NCI-H82 treated with DMSO at 0.1 percent for 48 hours (cell line): ENCODE results near the gene COX6B2.
A peak's percentile ranks its signal among the peaks of the same experiment; 100 is the strongest.

ENCODE experiments used
- DNase-seq: peaks from one replicate; lab custom pipeline; 2025; ENCODE audit not compliant: unreplicated experiment; lab: John Stamatoyannopoulos, UW

Gene COX6B2

DNA sequence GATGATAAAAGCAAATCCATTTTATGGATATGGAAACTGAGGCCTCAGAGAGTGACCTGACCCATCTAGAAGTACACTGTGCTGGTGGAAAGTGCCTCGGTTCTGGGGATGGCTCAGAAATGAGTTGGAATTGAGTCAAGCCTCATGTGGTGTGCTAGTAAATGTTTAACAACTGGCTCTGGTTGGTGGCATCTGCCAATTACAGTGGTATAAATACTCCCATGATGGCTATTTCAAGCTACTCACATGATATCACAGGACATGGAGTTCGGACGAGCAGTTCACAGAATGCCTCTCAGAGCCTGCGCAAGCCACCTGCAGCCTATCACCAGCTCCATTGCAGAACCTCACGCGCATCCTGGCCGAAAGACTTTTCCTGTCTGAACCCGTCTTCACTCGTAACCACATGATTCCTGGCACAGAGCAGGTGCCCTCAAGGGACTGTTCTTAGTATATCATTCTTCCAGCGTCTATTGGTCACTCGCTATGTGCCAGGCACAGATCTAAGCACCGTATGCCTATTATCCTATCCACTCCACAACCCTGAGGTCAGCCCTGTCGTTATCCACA lies 38.5 kb downstream of the COX6B2 start:
- DNase-seq, result no peak

DNA sequence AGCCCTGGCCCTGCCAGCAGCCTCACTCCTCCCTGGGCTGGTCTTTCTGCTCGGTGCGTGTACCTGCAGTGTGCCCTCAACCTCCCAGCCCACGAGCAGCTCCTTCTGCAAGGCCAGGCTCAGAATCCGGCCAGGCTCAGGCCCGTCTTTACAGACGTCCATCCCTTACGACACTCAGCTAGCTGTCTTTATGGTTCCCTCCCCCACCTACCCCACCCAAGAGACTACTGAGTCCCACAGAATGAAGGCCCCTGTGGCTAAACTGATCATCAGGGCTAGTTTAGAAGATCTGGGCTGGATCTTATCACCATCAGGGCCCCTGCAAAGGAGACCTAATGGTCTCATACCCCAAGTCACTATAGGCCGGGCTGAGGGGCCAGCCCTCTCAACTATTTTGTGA lies 40.1 kb downstream of the COX6B2 start:
- no peak for DNase-seq

DNA sequence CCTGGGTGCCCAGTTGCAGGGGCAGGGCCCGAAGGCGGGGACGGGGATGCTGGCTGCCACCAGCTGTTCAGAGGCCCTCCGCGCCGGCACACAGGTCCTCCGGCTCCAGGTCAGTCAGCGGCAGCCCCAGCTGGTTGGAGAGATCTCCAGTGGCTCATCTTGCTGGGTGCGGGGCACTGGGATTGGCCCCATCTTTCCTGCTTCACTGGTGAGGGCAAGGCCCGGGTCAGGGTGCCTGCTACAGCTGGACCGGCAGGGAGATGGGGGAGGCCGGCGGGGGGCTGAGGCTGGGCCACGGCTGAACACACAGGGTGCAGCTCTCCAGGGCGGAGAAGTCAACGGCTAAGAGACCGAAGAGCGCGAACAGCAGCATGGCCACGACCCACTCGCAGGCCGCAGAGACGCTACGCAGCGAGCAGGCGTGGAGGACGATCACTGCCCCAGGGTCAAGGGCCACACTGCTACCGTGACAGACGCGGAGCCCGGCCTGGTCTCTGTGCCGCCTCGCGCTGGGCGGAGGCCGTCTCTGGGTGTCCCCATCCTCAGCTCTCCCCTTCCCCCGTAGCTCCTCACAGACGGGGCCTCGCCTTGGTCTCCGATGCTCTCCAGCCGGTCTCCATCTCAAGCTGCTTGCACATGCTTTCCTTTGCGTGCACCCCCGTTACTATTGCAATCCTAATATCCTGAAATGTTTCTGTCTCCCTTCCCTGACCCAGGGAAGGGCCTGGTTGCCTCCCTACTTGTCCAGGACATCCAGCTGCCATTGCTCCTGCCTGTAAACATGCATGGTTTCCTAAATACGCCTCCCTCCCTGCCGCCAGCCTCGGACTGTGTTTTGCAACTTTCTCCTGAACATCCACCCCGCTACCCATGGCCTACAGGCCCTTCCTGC lies 41.7 kb downstream of the COX6B2 start:
- no peak for DNase-seq

DNA sequence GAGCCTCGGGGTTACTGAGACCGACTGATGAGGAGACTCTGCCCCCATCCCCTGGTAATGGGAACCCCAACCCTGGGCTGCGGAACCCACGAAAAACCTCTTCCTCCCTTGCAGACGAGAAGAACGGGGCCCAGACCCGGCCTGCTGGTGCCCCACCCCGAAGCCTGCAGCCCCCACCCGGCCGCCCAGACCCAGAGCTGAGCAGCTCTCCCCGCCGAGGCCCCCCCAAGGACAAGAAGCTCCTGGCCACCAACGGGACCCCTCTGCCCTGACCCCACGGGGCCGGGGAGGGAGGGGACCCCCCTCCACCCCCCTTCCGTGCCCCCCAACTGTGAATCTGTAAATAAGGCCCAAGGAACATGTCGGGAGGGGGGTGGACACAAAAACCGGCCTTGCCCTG lies 42.7 kb downstream of the COX6B2 start:
- DNase-seq, result no peak

DNA sequence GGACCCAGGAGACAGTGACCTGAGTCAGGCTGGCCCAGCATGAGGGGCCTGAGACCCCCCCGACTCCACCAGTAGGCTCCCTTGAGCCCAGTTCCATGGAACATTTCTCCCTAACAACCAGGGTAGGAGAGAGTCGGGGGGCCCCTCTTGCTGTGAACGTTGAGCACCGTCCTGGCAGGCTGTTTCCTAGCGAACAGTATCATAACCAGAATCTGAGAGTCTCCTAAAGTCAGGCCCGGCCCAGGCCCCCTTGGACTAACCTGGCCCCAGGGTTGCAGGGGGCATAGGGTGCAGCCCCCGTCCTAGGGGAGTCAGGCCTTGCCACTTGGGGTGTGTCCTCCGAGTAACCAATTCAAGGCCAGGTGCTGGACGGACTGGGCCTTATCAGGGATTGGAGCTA lies 43.1 kb downstream of the COX6B2 start:
- no peak for DNase-seq

DNA sequence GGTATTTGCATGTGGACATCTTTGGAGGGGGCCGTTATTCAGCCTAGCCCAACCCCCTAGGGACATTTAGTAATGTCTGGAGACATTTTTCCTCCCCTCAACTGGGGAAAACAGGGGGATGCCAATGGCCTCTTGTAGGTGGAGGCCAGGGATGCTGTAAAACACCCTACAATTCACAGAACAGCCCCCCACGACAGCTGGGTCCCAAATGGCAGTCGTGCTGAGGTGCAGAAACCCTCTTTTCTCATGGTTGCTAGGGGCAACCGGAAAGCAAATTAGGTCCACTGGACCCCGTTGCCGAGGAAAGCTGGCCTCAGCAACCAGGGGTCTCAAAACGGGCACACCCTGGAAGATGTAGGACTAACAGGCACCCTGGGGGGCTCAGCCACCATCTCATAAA lies 44.0 kb downstream of the COX6B2 start:
- no peak for DNase-seq

DNA sequence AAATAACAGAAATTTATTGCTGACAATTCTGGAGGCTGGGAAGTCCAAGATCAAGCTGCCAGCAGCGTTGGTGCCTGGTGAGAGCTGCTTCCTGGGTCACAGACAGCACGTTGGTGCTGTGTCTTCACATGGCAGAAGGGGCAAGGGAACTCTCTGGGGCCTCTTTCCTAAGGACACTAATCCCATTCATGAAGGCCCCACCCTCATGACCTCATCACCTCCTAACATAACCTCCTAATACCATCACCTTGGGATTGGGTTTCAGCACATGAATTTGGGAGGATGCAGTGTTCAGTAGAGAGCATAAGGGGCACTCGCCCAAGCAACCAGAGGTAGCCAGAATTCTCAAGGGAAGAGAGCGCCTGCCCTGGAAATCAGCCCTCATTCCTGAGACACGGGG lies 45.1 kb downstream of the COX6B2 start:
- peak; percentile 9 for DNase-seq

DNA sequence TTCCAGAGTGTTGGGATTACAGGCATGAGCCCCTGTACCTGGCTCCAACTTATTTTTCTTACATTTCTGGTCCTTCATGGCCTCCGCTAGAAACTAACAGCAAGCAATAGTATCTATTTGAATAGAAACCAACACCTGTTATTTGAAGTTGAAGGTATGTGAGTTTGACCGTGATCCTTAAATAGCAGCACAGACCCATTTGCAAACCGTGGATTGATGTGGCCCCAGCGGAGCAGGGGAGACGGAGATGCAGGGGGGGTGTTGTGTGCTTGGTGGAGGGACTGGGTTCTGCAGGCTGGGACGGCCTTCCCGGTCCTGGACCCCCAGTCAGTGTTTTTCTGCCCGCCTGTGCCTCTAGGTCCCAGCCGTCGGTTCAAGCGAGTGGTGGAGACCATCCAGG lies 46.2 kb downstream of the COX6B2 start:
- no peak for DNase-seq

DNA sequence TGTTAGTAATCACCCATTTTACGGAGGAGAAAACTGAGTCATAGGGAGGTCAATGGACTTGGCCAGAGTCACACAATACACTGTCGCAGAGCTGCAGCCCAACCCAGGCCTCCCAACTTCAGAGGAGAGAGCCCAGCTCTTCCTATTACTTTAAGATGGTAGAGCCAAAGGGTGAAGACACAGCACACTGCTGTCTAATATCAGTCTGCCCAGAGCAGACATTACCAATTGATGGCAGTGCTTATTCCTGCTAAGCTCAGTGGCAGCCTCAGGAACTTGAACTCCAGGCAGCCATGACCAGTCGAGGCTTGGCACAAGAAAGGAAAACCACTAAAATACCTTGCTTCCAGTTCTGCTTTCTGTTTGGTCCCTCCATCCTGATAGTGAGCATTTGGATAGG lies 47.8 kb downstream of the COX6B2 start:
- no peak for DNase-seq

DNA sequence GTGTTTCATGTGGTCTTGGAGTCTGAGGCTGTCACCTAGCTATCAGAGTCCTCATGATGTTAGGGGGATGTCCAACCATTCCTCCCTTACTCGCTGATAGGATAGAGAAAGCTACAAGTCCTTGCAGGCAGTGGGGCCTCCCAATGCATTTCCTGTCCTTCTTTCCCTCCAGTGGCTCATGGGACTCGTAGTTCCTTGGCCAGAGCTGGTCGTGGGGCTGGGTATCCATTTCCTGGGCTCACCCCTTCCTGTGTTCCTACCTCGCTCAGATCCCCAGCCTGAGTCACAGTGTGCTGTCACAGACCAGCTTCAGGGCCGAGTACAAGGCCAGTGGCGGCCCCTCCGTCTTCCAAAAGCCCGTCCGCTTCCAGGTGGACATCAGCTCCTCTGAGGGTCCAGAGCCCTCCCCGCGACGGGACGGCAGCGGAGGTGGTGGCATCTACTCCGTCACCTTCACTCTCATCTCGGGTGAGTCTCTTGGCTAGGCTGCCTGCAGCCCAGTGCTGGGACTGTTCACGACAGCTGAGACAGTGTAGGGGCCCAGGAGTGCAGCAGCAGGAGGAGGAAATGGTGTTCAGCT lies 48.4 kb downstream of the COX6B2 start:
- DNase-seq, result no peak

DNA sequence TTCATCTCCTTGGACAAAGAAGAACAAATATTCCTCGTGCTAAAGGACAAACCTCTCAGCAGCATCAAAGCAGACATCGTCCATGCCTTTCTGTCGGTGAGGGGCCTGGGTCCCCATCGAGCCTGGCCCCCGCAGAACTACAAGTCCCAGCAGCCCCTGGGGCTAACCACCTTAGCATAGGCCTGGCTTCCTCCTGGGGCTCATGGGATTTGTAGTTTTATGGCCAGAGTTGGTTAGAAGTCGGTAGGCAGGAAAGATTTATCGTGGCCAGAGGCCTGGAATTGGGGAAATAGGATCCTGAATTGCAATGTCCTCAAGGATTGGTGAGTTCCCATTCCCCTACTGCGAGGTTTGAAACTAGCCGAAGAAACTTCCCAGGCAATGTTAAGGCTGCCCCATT lies 49.0 kb downstream of the COX6B2 start:
- peak; percentile 37 for DNase-seq

DNA sequence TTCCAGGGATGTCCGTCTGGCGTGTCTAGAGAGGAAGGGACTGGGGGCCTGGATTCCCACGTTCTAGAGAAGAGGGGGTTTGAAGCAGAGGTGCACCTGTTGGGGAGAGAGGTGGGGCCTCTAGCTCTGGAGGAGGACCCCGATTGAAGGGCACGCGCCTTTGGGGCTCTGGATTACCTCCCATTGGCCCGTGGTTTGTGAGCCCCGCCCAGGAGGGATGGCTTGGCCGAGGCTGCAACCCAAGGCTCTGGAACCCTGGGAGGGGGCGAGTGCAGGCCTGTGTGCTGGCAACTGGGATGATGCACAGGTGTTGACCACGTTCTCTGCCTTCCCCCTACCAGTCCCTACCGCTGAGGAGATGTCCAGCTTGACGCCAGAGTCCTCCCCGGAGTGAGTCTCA lies 49.5 kb downstream of the COX6B2 start:
- no peak for DNase-seq

DNA sequence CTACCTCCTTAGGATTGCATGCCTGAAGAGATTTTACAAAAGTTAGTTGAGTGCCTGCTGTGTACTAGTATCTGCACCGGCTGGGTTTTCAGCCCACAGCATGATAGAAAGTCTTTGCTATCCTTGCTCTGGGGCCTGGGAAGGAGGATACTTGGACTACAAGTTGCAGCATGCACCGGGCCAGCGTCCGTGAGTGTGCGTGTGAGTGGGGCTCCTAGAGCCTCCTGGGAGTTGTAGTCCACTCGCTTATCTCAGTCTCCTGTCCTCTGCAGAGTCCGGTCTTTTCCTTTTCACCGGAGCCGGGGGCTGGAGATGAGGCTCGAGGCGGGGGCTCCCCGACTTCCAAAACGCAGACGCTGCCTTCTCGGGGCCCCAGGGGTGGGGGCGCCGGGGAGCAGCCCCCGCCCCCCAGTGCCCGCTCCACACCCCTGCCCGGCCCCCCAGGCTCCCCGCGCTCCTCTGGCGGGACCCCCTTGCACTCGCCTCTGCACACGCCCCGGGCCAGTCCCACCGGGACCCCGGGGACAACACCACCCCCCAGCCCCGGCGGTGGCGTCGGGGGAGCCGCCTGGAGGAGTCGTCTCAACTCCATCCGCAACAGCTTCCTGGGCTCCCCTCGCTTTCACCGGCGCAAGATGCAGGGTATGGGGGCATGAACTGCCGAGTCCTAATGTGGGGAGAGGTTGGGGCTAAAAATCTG lies 50.1 kb downstream of the COX6B2 start:
- peak; percentile 25 for DNase-seq

DNA sequence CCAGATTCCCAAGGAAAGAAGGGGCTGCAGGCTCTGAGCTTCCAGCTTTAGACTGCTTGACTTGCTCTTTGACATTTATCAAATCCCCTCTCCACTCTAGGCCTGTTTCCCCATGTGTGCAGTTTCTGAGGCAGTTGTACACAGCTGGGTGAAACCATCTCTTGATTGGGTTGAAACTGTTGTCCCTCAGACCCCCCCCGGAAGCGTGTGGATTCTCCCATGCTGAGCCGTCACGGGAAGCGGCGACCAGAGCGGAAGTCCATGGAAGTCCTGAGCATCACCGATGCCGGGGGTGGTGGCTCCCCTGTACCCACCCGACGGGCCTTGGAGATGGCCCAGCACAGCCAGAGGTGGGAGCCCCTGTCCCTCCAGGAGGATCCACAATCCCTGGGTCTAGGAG lies 51.0 kb downstream of the COX6B2 start:
- no peak for DNase-seq

DNA sequence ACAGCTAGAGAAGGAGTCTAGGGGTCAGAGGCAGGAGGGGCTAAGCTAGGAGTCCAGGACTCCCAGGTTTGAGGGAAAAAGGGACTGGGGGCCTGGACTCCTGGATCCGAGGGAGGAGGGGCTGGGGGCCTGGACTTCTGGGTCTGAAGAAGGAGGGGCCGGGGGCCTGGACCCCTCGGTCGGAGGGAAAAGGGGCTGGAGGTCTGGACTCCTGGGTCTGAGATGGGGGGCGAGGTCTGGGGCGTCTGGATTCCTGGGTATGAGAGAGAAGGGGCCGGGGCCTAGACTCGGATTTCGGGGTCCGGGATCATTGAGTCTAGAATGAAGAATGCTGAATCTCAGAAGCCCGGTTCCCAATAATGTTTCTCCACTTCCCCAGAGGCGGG lies 52.2 kb downstream of the COX6B2 start:
- DNase-seq, result no peak

DNA sequence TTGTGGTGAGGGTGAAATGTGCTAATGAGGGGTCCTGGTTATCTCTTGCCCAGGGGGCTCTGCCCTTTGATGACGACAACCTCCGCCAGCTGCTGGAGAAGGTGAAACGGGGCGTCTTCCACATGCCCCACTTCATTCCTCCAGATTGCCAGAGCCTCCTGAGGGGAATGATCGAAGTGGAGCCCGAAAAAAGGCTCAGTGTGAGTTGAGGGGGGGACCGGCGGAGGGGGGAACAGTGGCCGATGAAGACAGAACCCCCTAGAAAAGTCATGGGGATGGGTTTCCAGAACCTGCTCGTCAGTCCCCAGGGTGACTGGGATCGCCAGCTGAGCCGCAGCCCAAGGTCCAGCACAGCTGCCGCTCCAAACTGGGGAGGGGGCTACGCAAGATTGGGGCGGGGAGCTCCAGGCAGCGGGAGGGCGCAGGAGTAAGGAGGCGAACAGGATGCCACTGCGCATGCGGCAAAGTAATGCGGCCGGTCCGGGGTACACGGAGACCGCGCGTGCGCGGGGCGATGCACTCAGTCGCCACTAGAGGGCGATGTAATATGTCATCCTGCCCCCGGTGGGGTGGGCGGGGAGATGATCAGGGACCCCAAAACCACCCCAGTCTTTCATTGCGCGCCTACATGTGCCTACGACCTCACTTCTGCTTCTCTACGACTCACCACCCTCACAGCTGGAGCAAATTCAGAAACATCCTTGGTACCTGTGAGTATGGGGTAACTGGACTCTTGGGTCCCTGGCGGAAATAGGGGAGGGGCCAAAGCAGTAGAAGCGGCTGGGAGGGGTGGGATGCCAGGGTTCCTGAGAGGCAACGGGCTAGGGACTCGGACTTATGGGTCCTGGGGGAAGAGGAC lies 52.8 kb downstream of the COX6B2 start:
- peak; percentile 47 for DNase-seq

DNA sequence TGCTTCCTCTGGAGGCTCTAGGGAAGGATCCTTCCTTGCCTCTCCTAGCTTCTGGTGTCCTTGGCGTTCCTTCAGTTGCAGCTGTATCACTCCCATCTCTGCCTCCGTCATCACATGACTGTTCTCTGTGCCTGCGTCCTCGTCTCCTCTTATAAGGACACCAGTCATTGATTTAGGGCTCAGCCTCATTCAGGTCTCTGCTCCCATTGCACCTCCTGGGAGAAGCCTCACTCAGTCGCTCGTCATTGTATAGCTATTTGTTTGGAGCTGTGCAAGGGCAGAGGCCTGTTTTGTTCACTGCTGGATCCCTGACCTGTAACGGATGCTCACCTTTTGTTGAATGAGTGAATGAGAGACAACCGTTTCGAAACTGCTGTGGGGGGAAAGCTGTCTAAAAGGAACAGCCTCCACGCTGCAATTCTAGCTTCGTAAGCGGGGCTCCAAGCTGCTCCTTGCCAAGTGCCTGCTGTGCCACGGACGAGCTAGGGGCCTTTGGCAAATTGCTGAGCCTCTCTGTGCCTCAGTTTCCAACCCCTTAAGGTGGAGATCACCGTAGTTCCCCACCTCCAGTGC lies 53.5 kb downstream of the COX6B2 start:
- no peak for DNase-seq

DNA sequence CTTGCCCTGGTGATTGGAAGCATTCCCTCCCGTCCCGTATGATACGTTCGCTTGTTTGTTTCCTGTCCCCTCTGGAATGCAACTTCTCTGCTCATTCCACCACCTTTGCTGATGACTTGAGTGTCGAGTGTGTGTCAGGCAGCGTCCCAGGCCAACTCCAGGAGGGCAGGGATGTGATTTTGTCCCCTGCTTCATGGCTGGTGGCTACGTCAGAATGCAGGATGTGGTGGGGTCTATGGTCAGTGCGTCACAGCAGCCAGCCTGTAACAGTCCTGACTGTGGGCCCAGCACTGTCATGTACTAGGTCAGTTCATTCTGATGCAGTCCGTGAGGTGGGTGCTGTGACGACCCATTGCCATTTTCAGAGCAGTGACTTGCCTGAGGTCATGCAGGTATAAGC lies 54.5 kb downstream of the COX6B2 start:
- no peak for DNase-seq
